Kidney (tissue), 14 donors: ENCODE results near the gene PIRT. TPM values are rescaled to one million over a fixed set of nuclear protein-coding genes. Genes with fewer than 3 reads are reported as not detected.
"Not testable (repeated sequence)": the region's sequence is repeated elsewhere in the genome, so short reads cannot be mapped to it uniquely, and the experiment has no call there.

Source experiments
- DNase-seq, 5 donors: peaks; one replicate each; pipeline ENCODE4 v3.0.0-alpha.2; 2013 to 2020
- FAIRE-seq: peaks from 2 replicates; lab custom pipeline; 2012; peaks lifted over from hg19 to GRCh38; lab: Jason Lieb, UNC
- H3K27ac ChIP-seq, 2 donors: one replicate each; pipeline ENCODE4 v1.7.0; 2013; ENCODE audit warnings: low read depth in 2 of 2, low read length in 2 of 2, inconsistent platforms in 1 of 2
- H3K27me3 ChIP-seq: one replicate; pipeline ENCODE4 v1.7.1; 2013; ENCODE audit warnings: low read length, inconsistent platforms; ENCODE audit not compliant: control insufficient read depth, insufficient read depth
- H3K36me3 ChIP-seq, 3 donors: one replicate each; pipeline versions ENCODE4 v1.7.0 to v1.7.1; 2013; ENCODE audit warnings: low read length in 3 of 3, control low read depth in 1 of 3, inconsistent platforms in 1 of 3; ENCODE audit not compliant: insufficient read depth in 3 of 3, control insufficient read depth in 2 of 3
- H3K4me1 ChIP-seq, 3 donors: one replicate each; pipeline versions ENCODE4 v1.7.0 to v1.7.1; 2013; ENCODE audit warnings: low read length in 3 of 3, inconsistent platforms in 1 of 3, low read depth in 1 of 3; ENCODE audit not compliant: control insufficient read depth in 2 of 3, insufficient read depth in 2 of 3
- H3K4me3 ChIP-seq, 3 donors: one replicate each; pipeline versions ENCODE4 v1.7.0 to v1.8.1; 2013; ENCODE audit warnings: low read length in 3 of 3, control low read depth in 1 of 3, inconsistent platforms in 1 of 3
- H3K9ac ChIP-seq, 3 donors: one replicate each; pipeline versions ENCODE4 v1.7.0 to v1.7.1; 2013; ENCODE audit warnings: low read length in 3 of 3, control low read depth in 1 of 3, inconsistent platforms in 1 of 3
- H3K9me3 ChIP-seq, 3 donors: one replicate each; pipeline versions ENCODE4 v1.7.0 to v1.7.1; 2013; ENCODE audit warnings: low read length in 3 of 3, control low read depth in 1 of 3, inconsistent platforms in 1 of 3; ENCODE audit not compliant: control insufficient read depth in 2 of 3, insufficient read depth in 1 of 3
- CTCF ChIP-seq: IDR thresholded peaks from 3 replicates; pipeline ENCODE4 v1.5.1; 2012; ENCODE audit warnings: mild to moderate bottlenecking, moderate library complexity, borderline replicate concordance; ENCODE audit not compliant: insufficient read depth; ENCODE audit errors: extremely low read depth
- intact Hi-C: fragments of 100-400 bp; cut with DNase I; formaldehyde crosslinking; loops from one replicate; pipeline ENCODE4 v1.11.1; 2022
- polyA plus RNA-seq: library from polyadenylated mRNA; stranded (reverse); fragments of 350-450 nt; fragmentation: Illumina TruSeq; extraction: RNeasy Lipid Tissue Mini Kit (QIAGEN cat#74804); gene quantifications from one replicate; pipeline ENCODE4 v1.2.3, GENCODE V29; 2014; ENCODE audit warnings: low read depth, low replicate concordance; ENCODE audit not compliant: insufficient read depth
- total RNA-seq: library from RNA; stranded (reverse); fragmentation: NEBNext Ultra II Directional; extraction: Animal tissue kit (Norgen Biotek cat#: 25700); gene quantifications from one replicate; pipeline ENCODE4 v1.2.1, GENCODE V29; 2021
- donor health status: control.
- donor health status: control.
- donor health status: control.
- donor health status: control.
- donor health status: control.
- donor health status: DM: yes; HTN: yes; CAD: no.
- donor health status: Normal renal cell carcinoma (clear cell type).

PIRT gene
- total and polyA plus RNA-seq, 2 donors from 2014 or later = not detected

- intact Hi-C loops = no loop called here
- FAIRE-seq (no peak), DNase-seq (no peak)
- no peaks in the 10 kb centered on the region for H3K9me3 ChIP-seq
- no peak overlapping the region for H3K4me3 ChIP-seq
- no peaks in the 10 kb centered on the region for H3K4me1 ChIP-seq
- no peaks in the 10 kb centered on the region for H3K27me3 ChIP-seq
- H3K36me3 ChIP-seq = no peaks in the 10 kb centered on the region
- H3K9ac ChIP-seq = no peak overlapping the region
- no peak overlapping the region for H3K27ac ChIP-seq
- no peak for TF ChIP-seq CTCF
These were observed 32.6 kb upstream of the PIRT start for GRCh38 chr17:10870336-10871050.

GRCh38 chr17:10868744-10869143, 30.9 kb upstream of the PIRT start:
- H3K27ac ChIP-seq, FAIRE-seq, H3K9me3 ChIP-seq, H3K36me3 ChIP-seq, H3K9ac ChIP-seq, intact Hi-C loops, H3K4me1 ChIP-seq, DNase-seq, H3K27me3 ChIP-seq, H3K4me3 ChIP-seq: not testable (repeated sequence)

GRCh38 chr17:10859051-10859450, 21.2 kb upstream of the PIRT start:
- FAIRE-seq = no peak

GRCh38 chr17:10857976-10858375, 20.1 kb upstream of the PIRT start:
- no peak for DNase-seq
- Histone ChIP-seq H3K4me1 (no peaks in the 10 kb centered on the region), H3K4me3 (no peak overlapping the region), H3K27ac (no peak overlapping the region), H3K36me3 (no peaks in the 10 kb centered on the region), H3K9me3 (no peaks in the 10 kb centered on the region), H3K27me3 (no peaks in the 10 kb centered on the region), H3K9ac (no peak overlapping the region)
- FAIRE-seq = no peak
- TF ChIP-seq CTCF = no peak
- intact Hi-C loops = no loop called here

More at GRCh38 chr17:10859051-10859450, 21.2 kb upstream of the PIRT start:
- H3K4me3 ChIP-seq = no peak overlapping the region
- no peaks in the 10 kb centered on the region for H3K36me3 ChIP-seq
- H3K9ac ChIP-seq = no peak overlapping the region
- no peak overlapping the region for H3K27ac ChIP-seq
- H3K27me3 ChIP-seq = no peaks in the 10 kb centered on the region
- H3K4me1 ChIP-seq = no peaks in the 10 kb centered on the region
- TF ChIP-seq CTCF = no peak
- intact Hi-C loops = no loop called here
- no peaks in the 10 kb centered on the region for H3K9me3 ChIP-seq
- no peak for DNase-seq

- FAIRE-seq, H3K27ac ChIP-seq, H3K27me3 ChIP-seq, H3K9me3 ChIP-seq, H3K9ac ChIP-seq, intact Hi-C loops, H3K4me1 ChIP-seq, H3K4me3 ChIP-seq, DNase-seq, H3K36me3 ChIP-seq: not testable (repeated sequence)
These were observed 8.7 kb upstream of the PIRT start for GRCh38 chr17:10846636-10847035.
